Measurements from ENCODE around the gene LIN52.

LIN52 gene

DNA sequence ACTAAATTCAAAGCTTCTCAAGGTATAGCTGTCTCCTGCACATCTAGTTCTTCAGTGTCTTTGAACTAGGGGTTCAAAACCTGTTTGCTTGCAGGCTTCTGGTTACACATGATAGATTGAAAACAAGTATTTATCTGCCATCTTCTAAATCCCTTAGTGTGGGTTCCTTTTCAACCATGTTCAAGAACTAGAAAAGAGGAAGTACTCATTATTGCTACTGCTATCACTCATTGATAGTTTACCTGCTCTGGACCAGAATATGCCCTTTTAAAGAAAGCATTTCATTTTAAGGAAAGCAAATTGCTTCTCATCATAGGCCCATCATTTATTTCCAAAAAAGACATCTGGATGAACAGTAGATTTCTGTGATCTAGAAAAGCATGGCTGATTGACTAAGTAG is 117.4 kb downstream of the LIN52 start:
- no peak overlapping the region for H3K4me3 ChIP-seq (ENCODE audit: low read depth, low read length)
- TF ChIP-seq CTCF (IDR thresholded peaks at IDR 0.05; ENCODE audit: borderline replicate concordance, insufficient read depth, low read depth, low read length) = no peak

GRCh38 chr14:74203639-74204038 is 118.9 kb downstream of the LIN52 start:
- TF ChIP-seq CTCF (IDR thresholded peaks at IDR 0.05; ENCODE audit: borderline replicate concordance, insufficient read depth, low read depth, low read length) = no peak

GRCh38 chr14:74204491-74204890 is 119.7 kb downstream of the LIN52 start:
- no peak for TF ChIP-seq CTCF (IDR thresholded peaks at IDR 0.05; ENCODE audit: borderline replicate concordance, insufficient read depth, low read depth, low read length)
- no peak overlapping the region for H3K4me3 ChIP-seq (ENCODE audit: low read depth, low read length)

More at GRCh38 chr14:74203639-74204038, 118.9 kb downstream of the LIN52 start:
- no peak overlapping the region for H3K4me3 ChIP-seq (ENCODE audit: low read depth, low read length)

DNA sequence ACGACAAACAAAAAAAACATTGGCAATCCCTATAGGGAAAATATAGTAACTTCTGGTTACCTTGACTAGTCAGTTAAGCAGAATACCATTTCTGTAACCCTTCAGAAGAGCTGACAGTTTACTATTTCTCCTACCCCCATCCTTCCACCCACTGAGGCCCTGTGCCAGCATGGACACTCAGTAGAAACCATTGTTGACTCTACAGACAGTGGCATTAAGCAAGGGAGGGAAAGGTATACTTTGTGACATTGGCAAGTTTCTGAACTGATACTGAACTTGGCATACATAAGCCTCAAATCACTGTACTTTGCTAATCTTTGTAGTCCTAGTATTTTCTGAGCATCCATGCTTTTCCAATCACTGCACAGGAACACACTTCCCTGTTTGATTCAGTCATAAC is 121.1 kb downstream of the LIN52 start:
- TF ChIP-seq CTCF (IDR thresholded peaks at IDR 0.05; ENCODE audit: borderline replicate concordance, insufficient read depth, low read depth, low read length) = no peak
- H3K4me3 ChIP-seq (ENCODE audit: low read depth, low read length) = no peak overlapping the region

DNA sequence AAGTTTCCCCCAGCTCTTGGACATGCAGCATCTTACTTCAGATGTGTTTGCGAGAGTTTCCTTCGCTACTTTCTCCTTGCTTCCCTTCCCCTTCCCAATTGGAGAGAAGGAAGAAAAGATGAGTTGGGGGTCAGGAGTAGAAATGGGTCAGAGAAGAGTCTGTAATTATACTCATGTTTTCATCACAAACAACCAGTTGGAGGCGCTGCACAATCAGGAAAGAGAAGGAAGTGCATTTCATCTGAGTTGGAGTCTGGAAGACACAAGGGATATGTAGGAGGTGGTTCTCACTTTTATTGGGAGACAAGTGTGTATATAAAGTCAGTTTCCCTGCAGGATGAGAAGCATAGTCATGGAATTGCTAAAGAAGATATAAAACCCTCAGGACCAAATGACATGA is 123.2 kb downstream of the LIN52 start:
- TF ChIP-seq CTCF (IDR thresholded peaks at IDR 0.05; ENCODE audit: borderline replicate concordance, insufficient read depth, low read depth, low read length) = no peak
- H3K4me3 ChIP-seq (ENCODE audit: low read depth, low read length) = no peak overlapping the region

DNA sequence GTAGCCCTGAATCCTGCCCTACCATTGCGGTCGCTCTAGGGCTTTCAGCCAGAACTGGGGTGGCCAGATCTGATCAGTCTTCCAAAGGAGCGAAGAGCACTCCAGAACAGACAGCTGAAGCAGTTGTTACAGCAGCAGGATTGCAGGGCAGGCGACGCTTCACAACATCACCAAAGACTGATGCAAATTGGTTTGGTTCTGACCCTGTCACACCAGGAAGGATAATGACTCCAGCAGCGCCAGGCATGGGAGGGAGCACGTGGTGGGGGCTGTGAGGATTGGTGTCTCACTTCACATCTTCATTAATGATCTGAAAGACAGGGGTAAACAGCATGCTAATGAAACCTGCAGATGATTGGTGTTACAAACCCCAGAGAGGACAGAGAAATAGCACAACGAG is 123.9 kb downstream of the LIN52 start:
- no peak overlapping the region for H3K4me3 ChIP-seq (ENCODE audit: low read depth, low read length)
- TF ChIP-seq CTCF (IDR thresholded peaks at IDR 0.05; ENCODE audit: borderline replicate concordance, insufficient read depth, low read depth, low read length) = no peak

- no peak for TF ChIP-seq CTCF (IDR thresholded peaks at IDR 0.05; ENCODE audit: borderline replicate concordance, insufficient read depth, low read depth, low read length)
- no peak overlapping the region for H3K4me3 ChIP-seq (ENCODE audit: low read depth, low read length)
Measured at GRCh38 chr14:74211945-74212580, 127.3 kb downstream of the LIN52 start.
